Kidney (tissue), 14 donors: ENCODE measurements around the gene IGFL3. TPM values are rescaled to one million over a fixed set of nuclear protein-coding genes. Genes with fewer than 3 reads are reported as not detected.

Source experiments
- DNase-seq, 5 donors: peaks; one replicate each; pipeline ENCODE4 v3.0.0-alpha.2; 2013 to 2020
- FAIRE-seq: peaks from 2 replicates; lab custom pipeline; 2012; peaks lifted over from hg19 to GRCh38; lab: Jason Lieb, UNC
- H3K27ac ChIP-seq, 2 donors: one replicate each; pipeline ENCODE4 v1.7.0; 2013; ENCODE audit warnings: low read depth in 2 of 2, low read length in 2 of 2, inconsistent platforms in 1 of 2
- H3K27me3 ChIP-seq: one replicate; pipeline ENCODE4 v1.7.1; 2013; ENCODE audit warnings: low read length, inconsistent platforms; ENCODE audit not compliant: control insufficient read depth, insufficient read depth
- H3K36me3 ChIP-seq, 3 donors: one replicate each; pipeline versions ENCODE4 v1.7.0 to v1.7.1; 2013; ENCODE audit warnings: low read length in 3 of 3, control low read depth in 1 of 3, inconsistent platforms in 1 of 3; ENCODE audit not compliant: insufficient read depth in 3 of 3, control insufficient read depth in 2 of 3
- H3K4me1 ChIP-seq, 3 donors: one replicate each; pipeline versions ENCODE4 v1.7.0 to v1.7.1; 2013; ENCODE audit warnings: low read length in 3 of 3, inconsistent platforms in 1 of 3, low read depth in 1 of 3; ENCODE audit not compliant: control insufficient read depth in 2 of 3, insufficient read depth in 2 of 3
- H3K4me3 ChIP-seq, 3 donors: one replicate each; pipeline versions ENCODE4 v1.7.0 to v1.8.1; 2013; ENCODE audit warnings: low read length in 3 of 3, control low read depth in 1 of 3, inconsistent platforms in 1 of 3
- H3K9ac ChIP-seq, 3 donors: one replicate each; pipeline versions ENCODE4 v1.7.0 to v1.7.1; 2013; ENCODE audit warnings: low read length in 3 of 3, control low read depth in 1 of 3, inconsistent platforms in 1 of 3
- H3K9me3 ChIP-seq, 3 donors: one replicate each; pipeline versions ENCODE4 v1.7.0 to v1.7.1; 2013; ENCODE audit warnings: low read length in 3 of 3, control low read depth in 1 of 3, inconsistent platforms in 1 of 3; ENCODE audit not compliant: control insufficient read depth in 2 of 3, insufficient read depth in 1 of 3
- CTCF ChIP-seq: IDR thresholded peaks from 3 replicates; pipeline ENCODE4 v1.5.1; 2012; ENCODE audit warnings: mild to moderate bottlenecking, moderate library complexity, borderline replicate concordance; ENCODE audit not compliant: insufficient read depth; ENCODE audit errors: extremely low read depth
- intact Hi-C: fragments of 100-400 bp; cut with DNase I; formaldehyde crosslinking; loops from one replicate; pipeline ENCODE4 v1.11.1; 2022
- polyA plus RNA-seq: library from polyadenylated mRNA; stranded (reverse); fragments of 350-450 nt; fragmentation: Illumina TruSeq; extraction: RNeasy Lipid Tissue Mini Kit (QIAGEN cat#74804); gene quantifications from one replicate; pipeline ENCODE4 v1.2.3, GENCODE V29; 2014; ENCODE audit warnings: low read depth, low replicate concordance; ENCODE audit not compliant: insufficient read depth
- total RNA-seq: library from RNA; stranded (reverse); fragmentation: NEBNext Ultra II Directional; extraction: Animal tissue kit (Norgen Biotek cat#: 25700); gene quantifications from one replicate; pipeline ENCODE4 v1.2.1, GENCODE V29; 2021
- donor health status: control.
- donor health status: control.
- donor health status: control.
- donor health status: control.
- donor health status: control.
- donor health status: DM: yes; HTN: yes; CAD: no.
- donor health status: Normal renal cell carcinoma (clear cell type).

IGFL3 gene
- total and polyA plus RNA-seq, 2 donors from 2014 or later, result not detected

- H3K4me3 ChIP-seq, result no peak overlapping the region
- FAIRE-seq, result no peak
Measured at GRCh38 chr19:46101293-46101692, 23.2 kb downstream of the IGFL3 start.

GRCh38 chr19:46100344-46100743 is 24.1 kb downstream of the IGFL3 start:
- no peaks in the 10 kb centered on the region for H3K27me3 ChIP-seq
- H3K4me1 ChIP-seq, result no peaks in the 10 kb centered on the region
- DNase-seq, result no peak
- H3K9ac ChIP-seq, result no peak overlapping the region
- no peaks in the 10 kb centered on the region for H3K36me3 ChIP-seq
- no peak overlapping the region for H3K27ac ChIP-seq
- no peak for TF ChIP-seq CTCF
- intact Hi-C loops, result no loop called here
- no peak overlapping the region for H3K4me3 ChIP-seq
- FAIRE-seq, result no peak
- H3K9me3 ChIP-seq, result peaks cover 0 to 2% (median 0%) of the 10 kb centered on the region in 3 donors

More at GRCh38 chr19:46101293-46101692, 23.2 kb downstream of the IGFL3 start:
- intact Hi-C loops, result no loop called here
- DNase-seq, result no peak
- no peaks in the 10 kb centered on the region for H3K27me3 ChIP-seq
- H3K36me3 ChIP-seq, result no peaks in the 10 kb centered on the region
- H3K27ac ChIP-seq, result no peak overlapping the region
- no peak overlapping the region for H3K9ac ChIP-seq
- no peaks in the 10 kb centered on the region for H3K4me1 ChIP-seq
- TF ChIP-seq CTCF, result no peak
- H3K9me3 ChIP-seq, result peaks cover 0 to 4% (median 2%) of the 10 kb centered on the region in 3 donors

GRCh38 chr19:46090444-46090843 is 34.0 kb downstream of the IGFL3 start:
- intact Hi-C loops, result no loop called here
- Histone ChIP-seq H3K9me3 (peaks cover 0 to 8% (median 3%) of the 10 kb centered on the region in 3 donors), H3K9ac (no peak overlapping the region), H3K27ac (no peak overlapping the region), H3K36me3 (no peaks in the 10 kb centered on the region), H3K4me1 (no peaks in the 10 kb centered on the region), H3K4me3 (no peak overlapping the region), H3K27me3 (no peaks in the 10 kb centered on the region)
- TF ChIP-seq CTCF, result no peak
- DNase-seq (no peak), FAIRE-seq (no peak)

- H3K9me3 ChIP-seq, result peaks cover 0 to 8% (median 3%) of the 10 kb centered on the region in 3 donors
- intact Hi-C loops, result no loop called here
- H3K27me3 ChIP-seq, result no peaks in the 10 kb centered on the region
- no peak for FAIRE-seq
- no peak overlapping the region for H3K9ac ChIP-seq
- H3K4me1 ChIP-seq, result no peaks in the 10 kb centered on the region
- no peak overlapping the region for H3K4me3 ChIP-seq
- H3K27ac ChIP-seq, result no peak overlapping the region
- no peak for DNase-seq
- no peaks in the 10 kb centered on the region for H3K36me3 ChIP-seq
- no peak for TF ChIP-seq CTCF
Measured at GRCh38 chr19:46089432-46089831, 35.1 kb downstream of the IGFL3 start.
